HCEC 1CT (cell line): ENCODE results near the gene SF3B3.
A peak's percentile ranks its signal among the peaks of the same experiment; 100 is the strongest.
"Not testable (repeated sequence)": the region's sequence is repeated elsewhere in the genome, so short reads cannot be mapped to it uniquely, and the experiment has no call there.

Experiments used
- DNase-seq: peaks from one replicate; pipeline ENCODE4 v3.0.0-alpha.2; 2017

SF3B3 gene

GRCh38 chr16:70512456-70512855 is 11.2 kb upstream of the SF3B3 start:
- peak; percentile 81 for DNase-seq

DNA sequence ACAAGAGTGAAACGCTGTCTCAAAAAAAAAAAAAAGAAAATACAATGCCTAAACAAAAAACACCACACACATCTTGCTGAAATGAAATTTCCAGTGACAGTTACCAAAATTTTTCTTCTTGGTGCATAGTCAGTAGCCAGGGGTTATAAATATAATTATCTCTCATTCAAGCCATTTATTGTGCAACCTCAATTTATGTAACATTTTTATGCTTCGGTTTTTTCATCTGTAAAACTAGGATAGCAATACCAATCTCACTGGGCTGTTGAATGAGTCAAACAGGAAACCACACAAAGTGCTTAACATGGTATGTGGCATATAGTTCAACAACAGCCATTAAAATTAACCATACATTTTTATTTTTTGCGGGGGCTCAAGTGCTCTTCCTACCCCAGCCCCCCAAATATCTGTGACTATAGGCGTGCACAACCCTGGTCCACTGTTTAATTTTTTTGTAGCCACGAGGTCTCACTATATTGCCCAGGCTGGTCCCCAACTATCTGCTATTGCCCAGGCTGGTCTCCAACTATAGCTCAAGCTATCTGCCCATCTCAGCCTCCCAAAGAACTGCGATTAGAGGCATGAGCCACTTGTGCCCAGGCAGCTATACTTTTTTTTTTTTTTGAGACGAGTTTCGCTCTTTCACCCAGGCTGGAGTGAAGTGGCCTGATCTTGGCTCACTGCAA is 2.9 kb upstream of the SF3B3 start:
- DNase-seq, result peak; percentile 80

DNA sequence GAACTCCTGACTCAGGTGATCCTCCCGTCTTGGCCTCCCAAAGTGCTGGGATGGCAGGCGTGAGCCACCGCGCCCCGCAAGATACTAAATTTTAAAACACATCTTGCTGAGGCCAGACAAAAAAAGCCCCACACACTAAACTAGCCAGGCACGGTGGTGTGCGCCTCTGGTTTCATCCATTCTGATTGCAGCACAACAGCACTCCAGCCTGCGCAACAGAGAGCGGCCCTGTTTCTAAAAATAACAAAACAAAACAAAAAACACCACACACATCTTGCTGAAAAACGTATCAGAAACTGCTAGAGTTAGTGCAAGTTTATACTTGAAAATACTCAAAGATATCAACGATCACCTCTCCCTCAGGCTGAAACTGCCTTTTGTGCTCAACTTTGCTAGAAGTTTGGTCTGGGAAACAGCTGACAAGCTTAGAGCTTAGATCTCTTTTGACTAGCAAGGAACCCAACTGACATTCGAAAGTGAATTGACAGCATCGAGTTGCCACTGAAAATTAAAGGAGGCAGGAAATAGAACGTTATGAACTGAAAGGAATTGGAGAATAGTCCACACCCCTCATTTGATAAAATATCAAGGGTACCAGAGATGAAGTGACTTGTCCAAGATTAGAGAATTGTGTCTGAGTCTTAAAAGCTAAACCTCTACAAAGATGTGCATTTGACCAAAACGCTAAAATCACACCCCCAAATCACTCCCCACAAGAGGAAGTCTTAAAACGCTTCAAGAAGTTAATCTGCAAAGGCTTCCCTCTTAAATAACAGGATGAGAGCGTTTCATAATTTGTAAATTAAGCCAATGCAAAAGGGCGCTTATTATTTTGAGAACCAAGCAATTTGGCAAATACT is 1.2 kb upstream of the SF3B3 start:
- DNase-seq, result no peak

- peak; percentile 81 for DNase-seq
Observed at GRCh38 chr16:70523076-70523742, 407 bp upstream of the SF3B3 start, which contains the start of gene COG4. Gene COG4 (minus strand): TSS chr16:70523554. CDS start chr16:70523543, 11 bp downstream.

- peak; percentile 5 for DNase-seq
Observed at GRCh38 chr16:70524399-70524825, 796 bp downstream of the SF3B3 start.

DNA sequence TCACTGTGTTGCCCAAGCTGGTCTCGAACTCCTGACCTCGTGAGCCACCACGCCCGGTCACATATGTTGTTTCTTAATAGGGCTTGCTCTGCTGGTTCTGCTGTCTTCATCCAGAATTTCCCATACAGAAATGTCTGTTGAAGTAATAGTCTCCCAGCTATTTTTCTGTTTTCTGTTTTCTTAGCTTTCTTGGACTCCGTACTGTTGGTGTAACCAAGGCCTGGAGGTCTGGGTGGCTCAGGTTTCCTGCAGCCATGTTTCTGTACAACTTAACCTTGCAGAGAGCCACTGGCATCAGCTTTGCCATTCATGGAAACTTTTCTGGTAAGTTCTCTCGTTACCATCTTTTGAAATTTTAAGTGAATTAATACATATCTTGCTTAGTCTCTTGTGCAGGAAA is 2.8 kb downstream of the SF3B3 start:
- DNase-seq, result no peak

DNA sequence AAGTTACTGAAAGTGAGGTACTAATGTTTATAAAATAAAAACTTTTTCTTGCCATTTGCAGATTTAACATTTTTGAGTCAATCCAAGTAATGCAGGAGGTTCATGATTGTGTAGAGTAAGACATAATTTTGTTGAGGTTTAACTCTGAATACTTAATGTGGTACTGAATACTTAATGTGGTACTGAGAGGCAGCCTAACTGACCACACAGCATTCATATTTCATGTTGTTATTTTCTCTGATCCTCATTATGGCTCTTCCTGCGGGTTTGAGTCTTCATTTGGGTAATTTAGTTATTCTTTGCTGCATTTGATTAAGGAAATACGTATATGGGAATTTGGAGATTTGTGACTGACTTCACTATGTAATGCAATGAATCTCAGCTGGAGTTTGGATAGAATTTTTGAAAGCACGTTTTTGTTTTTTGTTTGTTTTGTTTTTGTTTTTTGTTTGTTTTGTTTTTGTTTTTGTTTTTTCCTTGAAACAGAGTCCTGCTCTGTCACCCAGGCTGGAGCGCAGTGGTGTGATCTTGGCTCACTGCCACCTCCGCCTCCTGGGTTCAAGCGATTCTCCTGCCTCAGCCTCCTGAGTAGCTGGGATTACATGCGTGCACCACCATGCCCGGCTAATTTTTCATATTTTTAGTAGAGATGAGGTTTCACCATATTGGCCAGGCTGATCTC is 3.8 kb downstream of the SF3B3 start:
- DNase-seq, result no peak

GRCh38 chr16:70529051-70529777 is 5.6 kb downstream of the SF3B3 start:
- DNase-seq, result peak; percentile 67

DNA sequence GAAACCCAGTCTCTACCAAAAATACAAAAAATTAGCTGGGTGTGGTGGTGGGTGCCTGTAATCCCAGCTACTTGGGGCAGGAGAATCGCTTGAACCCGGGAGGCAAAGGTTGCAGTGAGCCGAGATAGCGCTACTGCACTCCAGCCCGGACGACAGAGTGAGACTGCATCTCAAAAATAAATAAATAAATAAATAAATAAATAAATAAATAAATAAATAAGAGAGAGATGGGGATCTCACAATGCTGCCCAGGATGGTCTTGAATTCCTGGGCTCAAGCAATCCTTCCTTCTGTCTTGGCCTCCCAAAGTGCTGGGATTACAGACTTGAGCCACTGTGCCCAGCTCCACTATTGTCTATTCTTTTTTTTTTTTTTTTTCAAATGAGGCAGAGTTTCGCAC is 6.3 kb downstream of the SF3B3 start:
- DNase-seq, result not testable (repeated sequence)

DNA sequence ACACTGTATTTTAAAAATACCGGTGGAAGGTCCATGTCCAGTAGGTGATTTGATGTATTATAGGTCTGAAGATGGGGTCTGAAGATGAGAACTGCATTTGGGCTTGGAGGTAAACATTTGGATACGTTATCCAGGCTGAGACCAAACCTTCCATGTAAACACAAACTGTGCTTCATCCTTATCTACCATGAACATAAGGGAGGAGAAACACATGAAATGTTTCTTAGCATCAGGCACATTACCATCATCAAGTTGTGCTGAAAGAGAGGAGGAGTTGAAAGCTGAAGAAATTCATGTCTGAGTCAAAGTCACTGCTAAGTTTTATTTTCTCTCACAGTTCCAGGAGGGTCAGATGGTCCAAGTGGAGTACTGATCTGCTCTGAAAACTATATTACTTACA is 11.4 kb downstream of the SF3B3 start:
- no peak for DNase-seq

GRCh38 chr16:70540994-70541393 is 17.4 kb downstream of the SF3B3 start:
- no peak for DNase-seq

GRCh38 chr16:70544548-70544947 is 20.9 kb downstream of the SF3B3 start:
- DNase-seq, result no peak

DNA sequence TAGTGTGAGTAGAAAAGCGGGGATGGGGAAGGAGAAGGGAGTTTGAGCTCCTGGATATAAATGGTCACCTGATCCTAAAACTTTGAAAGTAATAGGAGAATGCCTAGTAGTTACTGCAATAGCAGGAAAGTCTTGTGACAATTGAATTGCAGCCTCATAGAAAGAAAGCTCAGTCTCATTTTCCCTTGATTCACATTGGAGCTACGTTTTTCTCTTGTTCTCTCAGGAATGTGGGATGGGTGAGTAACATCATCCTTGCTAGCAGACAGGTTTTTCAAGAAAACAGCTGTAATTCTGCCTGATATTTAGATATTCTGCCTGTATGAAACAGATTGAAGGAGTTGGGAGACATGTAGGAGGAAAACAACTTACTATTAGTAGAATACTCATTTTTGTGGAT is 25.3 kb downstream of the SF3B3 start:
- DNase-seq, result no peak

GRCh38 chr16:70550082-70550481 is 26.5 kb downstream of the SF3B3 start:
- no peak for DNase-seq

DNA sequence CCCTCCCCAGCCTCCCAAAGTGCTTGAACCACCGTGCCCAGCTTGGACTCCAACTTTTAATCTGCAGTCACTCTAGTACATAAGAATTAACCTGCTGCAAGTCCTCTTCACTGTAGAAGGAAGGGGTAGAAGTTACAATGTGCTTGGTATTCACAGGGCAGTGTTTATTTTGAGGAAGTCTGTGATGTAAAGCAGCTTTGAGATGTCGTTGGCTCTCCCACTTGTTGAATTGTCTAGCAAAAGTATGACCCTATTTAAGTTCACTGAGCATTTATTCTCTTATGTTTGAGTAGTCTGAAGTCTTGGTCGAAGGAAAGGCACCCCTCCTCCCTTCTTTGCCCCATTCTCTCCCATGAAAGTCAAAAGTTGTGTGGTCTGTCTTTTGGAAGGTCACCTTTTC is 28.2 kb downstream of the SF3B3 start:
- DNase-seq, result no peak

- no peak for DNase-seq
Observed at GRCh38 chr16:70552675-70553074, 29.1 kb downstream of the SF3B3 start.

GRCh38 chr16:70553645-70554044 is 30.0 kb downstream of the SF3B3 start:
- DNase-seq, result peak; percentile 83

DNA sequence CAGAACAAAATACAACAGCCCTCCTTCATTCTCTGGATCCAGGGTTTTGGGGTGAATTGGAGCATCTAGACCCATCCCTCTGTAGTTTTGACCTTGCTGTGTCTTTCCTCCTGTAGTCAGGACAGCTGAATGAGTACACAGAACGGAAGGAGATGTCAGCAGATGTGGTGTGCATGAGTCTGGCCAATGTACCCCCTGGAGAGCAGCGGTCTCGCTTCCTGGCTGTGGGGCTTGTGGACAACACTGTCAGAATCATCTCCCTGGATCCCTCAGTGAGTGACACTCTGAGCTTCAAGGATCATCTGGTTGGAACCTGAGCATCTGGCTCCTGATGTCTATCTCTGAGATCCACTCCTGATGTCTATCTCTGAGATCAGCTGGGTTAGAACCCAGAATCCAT is 32.4 kb downstream of the SF3B3 start:
- DNase-seq, result no peak

GRCh38 chr16:70561623-70562022 is 38.0 kb downstream of the SF3B3 start:
- DNase-seq, result no peak

GRCh38 chr16:70563636-70564035 is 40.0 kb downstream of the SF3B3 start:
- DNase-seq, result no peak

DNA sequence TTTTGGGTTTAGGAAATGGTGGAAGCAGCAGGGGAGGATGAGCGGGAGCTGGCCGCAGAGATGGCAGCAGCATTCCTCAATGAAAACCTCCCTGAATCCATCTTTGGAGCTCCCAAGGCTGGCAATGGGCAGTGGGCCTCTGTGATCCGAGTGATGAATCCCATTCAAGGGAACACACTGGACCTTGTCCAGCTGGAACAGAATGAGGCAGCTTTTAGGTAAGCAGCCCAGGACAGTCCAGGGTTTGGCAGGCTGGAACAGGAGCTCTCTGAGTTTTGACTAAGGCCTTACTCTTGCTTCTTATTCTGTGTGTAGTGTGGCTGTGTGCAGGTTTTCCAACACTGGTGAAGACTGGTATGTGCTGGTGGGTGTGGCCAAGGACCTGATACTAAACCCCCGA is 41.4 kb downstream of the SF3B3 start:
- DNase-seq, result no peak

GRCh38 chr16:70568601-70569237 is 45.1 kb downstream of the SF3B3 start:
- DNase-seq, result no peak
